Measurements from ENCODE around the gene DZIP3. TPM values are rescaled to one million over a fixed set of nuclear protein-coding genes. Genes with fewer than 3 reads are reported as not detected.
A peak's percentile ranks its signal among the peaks of the same experiment; 100 is the strongest.

DZIP3 gene
- total and polyA plus RNA-seq, 10 of the 15 experiments (the other 5 are each of a cell fraction or from before 2014, with no cell fraction given) = 4.3 to 15.6 (median 9.2) TPM

GRCh38 chr3:108589081-108589997 lies at the start of gene DZIP3, which contains the start of gene CIP2A (continued):
- peak; percentile 61 for TF ChIP-seq PKNOX1 (IDR thresholded peaks at IDR 0.05)
- peak; percentile 95 for TF ChIP-seq POLR2A (IDR thresholded peaks at IDR 0.05; ENCODE audit: low read depth, low read length)
- TF ChIP-seq PML (IDR thresholded peaks at IDR 0.05; ENCODE audit: low read length) = peak; percentile 87
- TF ChIP-seq, protein P1, sequence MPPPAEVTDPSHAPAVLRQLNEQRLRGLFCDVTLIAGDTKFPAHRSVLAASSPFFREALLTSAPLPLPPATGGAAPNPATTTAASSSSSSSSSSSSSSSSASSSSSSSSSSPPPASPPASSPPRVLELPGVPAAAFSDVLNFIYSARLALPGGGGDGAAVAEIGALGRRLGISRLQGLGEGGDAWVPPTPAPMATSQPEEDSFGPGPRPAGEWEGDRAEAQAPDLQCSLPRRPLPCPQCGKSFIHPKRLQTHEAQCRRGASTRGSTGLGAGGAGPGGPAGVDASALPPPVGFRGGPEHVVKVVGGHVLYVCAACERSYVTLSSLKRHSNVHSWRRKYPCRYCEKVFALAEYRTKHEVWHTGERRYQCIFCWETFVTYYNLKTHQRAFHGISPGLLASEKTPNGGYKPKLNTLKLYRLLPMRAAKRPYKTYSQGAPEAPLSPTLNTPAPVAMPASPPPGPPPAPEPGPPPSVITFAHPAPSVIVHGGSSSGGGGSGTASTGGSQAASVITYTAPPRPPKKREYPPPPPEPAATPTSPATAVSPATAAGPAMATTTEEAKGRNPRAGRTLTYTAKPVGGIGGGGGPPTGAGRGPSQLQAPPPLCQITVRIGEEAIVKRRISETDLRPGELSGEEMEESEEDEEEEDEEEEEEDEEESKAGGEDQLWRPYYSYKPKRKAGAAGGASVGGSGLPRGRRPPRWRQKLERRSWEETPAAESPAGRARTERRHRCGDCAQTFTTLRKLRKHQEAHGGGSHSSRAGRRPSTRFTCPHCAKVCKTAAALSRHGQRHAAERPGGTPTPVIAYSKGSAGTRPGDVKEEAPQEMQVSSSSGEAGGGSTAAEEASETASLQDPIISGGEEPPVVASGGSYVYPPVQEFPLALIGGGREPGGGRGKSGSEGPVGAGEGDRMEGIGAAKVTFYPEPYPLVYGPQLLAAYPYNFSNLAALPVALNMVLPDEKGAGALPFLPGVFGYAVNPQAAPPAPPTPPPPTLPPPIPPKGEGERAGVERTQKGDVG (CRISPR knock-in tag; IDR thresholded peaks at IDR 0.05) = no peak
- TF ChIP-seq ZNF217 (IDR thresholded peaks at IDR 0.05) = no peak
- TF ChIP-seq SIX5 (IDR thresholded peaks at IDR 0.05; ENCODE audit: low read depth, low read length, severe bottlenecking) = peak; percentile 33
- TF ChIP-seq, protein P2, sequence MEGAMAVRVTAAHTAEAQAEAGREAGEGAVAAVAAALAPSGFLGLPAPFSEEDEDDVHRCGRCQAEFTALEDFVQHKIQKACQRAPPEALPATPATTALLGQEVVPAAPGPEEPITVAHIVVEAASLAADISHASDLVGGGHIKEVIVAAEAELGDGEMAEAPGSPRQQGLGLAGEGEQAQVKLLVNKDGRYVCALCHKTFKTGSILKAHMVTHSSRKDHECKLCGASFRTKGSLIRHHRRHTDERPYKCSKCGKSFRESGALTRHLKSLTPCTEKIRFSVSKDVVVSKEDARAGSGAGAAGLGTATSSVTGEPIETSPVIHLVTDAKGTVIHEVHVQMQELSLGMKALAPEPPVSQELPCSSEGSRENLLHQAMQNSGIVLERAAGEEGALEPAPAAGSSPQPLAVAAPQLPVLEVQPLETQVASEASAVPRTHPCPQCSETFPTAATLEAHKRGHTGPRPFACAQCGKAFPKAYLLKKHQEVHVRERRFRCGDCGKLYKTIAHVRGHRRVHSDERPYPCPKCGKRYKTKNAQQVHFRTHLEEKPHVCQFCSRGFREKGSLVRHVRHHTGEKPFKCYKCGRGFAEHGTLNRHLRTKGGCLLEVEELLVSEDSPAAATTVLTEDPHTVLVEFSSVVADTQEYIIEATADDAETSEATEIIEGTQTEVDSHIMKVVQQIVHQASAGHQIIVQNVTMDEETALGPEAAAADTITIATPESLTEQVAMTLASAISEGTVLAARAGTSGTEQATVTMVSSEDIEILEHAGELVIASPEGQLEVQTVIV (IDR thresholded peaks at IDR 0.05; ENCODE audit: borderline replicate concordance, partially characterized antibody) = peak; percentile 55
- TF ChIP-seq SPI1 (IDR thresholded peaks at IDR 0.05; ENCODE audit: borderline replicate concordance, insufficient read depth, low read depth, low read length) = no peak
- TF ChIP-seq ZZZ3 (IDR thresholded peaks at IDR 0.05; ENCODE audit: control insufficient read depth, insufficient read length, low read depth) = no peak
- TF ChIP-seq, protein P3, sequence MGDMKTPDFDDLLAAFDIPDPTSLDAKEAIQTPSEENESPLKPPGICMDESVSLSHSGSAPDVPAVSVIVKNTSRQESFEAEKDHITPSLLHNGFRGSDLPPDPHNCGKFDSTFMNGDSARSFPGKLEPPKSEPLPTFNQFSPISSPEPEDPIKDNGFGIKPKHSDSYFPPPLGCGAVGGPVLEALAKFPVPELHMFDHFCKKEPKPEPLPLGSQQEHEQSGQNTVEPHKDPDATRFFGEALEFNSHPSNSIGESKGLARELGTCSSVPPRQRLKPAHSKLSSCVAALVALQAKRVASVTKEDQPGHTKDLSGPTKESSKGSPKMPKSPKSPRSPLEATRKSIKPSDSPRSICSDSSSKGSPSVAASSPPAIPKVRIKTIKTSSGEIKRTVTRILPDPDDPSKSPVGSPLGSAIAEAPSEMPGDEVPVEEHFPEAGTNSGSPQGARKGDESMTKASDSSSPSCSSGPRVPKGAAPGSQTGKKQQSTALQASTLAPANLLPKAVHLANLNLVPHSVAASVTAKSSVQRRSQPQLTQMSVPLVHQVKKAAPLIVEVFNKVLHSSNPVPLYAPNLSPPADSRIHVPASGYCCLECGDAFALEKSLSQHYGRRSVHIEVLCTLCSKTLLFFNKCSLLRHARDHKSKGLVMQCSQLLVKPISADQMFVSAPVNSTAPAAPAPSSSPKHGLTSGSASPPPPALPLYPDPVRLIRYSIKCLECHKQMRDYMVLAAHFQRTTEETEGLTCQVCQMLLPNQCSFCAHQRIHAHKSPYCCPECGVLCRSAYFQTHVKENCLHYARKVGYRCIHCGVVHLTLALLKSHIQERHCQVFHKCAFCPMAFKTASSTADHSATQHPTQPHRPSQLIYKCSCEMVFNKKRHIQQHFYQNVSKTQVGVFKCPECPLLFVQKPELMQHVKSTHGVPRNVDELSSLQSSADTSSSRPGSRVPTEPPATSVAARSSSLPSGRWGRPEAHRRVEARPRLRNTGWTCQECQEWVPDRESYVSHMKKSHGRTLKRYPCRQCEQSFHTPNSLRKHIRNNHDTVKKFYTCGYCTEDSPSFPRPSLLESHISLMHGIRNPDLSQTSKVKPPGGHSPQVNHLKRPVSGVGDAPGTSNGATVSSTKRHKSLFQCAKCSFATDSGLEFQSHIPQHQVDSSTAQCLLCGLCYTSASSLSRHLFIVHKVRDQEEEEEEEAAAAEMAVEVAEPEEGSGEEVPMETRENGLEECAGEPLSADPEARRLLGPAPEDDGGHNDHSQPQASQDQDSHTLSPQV (IDR thresholded peaks at IDR 0.05) = no peak
- TF ChIP-seq, protein P4, sequence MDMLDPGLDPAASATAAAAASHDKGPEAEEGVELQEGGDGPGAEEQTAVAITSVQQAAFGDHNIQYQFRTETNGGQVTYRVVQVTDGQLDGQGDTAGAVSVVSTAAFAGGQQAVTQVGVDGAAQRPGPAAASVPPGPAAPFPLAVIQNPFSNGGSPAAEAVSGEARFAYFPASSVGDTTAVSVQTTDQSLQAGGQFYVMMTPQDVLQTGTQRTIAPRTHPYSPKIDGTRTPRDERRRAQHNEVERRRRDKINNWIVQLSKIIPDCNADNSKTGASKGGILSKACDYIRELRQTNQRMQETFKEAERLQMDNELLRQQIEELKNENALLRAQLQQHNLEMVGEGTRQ (IDR thresholded peaks at IDR 0.05; ENCODE audit: borderline replicate concordance, low read depth, low read length) = no peak
- no peak for TF ChIP-seq SRF (IDR thresholded peaks at IDR 0.05; ENCODE audit: low read depth in 2 of 2, low read length in 2 of 2)
- TF ChIP-seq GABPA (IDR thresholded peaks at IDR 0.05; ENCODE audit: low read depth) = peak; percentile 96
- TF ChIP-seq SMC3 (IDR thresholded peaks at IDR 0.05; ENCODE audit: borderline replicate concordance, low read length) = 0 out of 2 replicates have a peak, but pooled peaks have one; percentile 15
- TF ChIP-seq CEBPB (IDR thresholded peaks at IDR 0.05; ENCODE audit: borderline replicate concordance in 1 of 2, low read depth in 2 of 2, low read length in 2 of 2) = no peak
